Mononuclear cell (primary cell): ENCODE data around the gene CPZ. TPM values are rescaled to one million over a fixed set of nuclear protein-coding genes. Genes with fewer than 3 reads are reported as not detected.
"Not testable (repeated sequence)": the region's sequence is repeated elsewhere in the genome, so short reads cannot be mapped to it uniquely, and the experiment has no call there.

Experiments used
- H3K27me3 ChIP-seq: 2 replicates; pipeline ENCODE4 v1.6.0; 2011; ENCODE audit warnings: low read length, control low read depth; ENCODE audit not compliant: insufficient read depth
- H3K4me1 ChIP-seq: 2 replicates; pipeline ENCODE4 v1.5.1; 2011; ENCODE audit warnings: mild to moderate bottlenecking, low read length, control low read depth; ENCODE audit not compliant: insufficient read depth
- H3K4me3 ChIP-seq: 2 replicates; pipeline ENCODE4 v1.5.1; 2011; ENCODE audit warnings: mild to moderate bottlenecking, low read length, moderate library complexity
- H3K9me3 ChIP-seq: 2 replicates; pipeline ENCODE4 v1.5.1; 2011; ENCODE audit warnings: low read depth, mild to moderate bottlenecking, control low read depth, low read length
- total RNA-seq: library from RNA; depleted of rRNA; stranded (reverse); fragments of >200 nt; gene quantifications from one replicate; pipeline ENCODE4 v1.2.3, GENCODE V29; 2012

The CPZ gene
- total RNA-seq, 1 donor, result not detected

GRCh38 chr4:8570201-8570600, 22.4 kb upstream of the CPZ start:
- Histone ChIP-seq H3K27me3 (no peaks in the 10 kb centered on the region), H3K9me3 (no peaks in the 10 kb centered on the region), H3K4me3 (no peak overlapping the region), H3K4me1 (no peaks in the 10 kb centered on the region)

GRCh38 chr4:8571702-8572685, 20.6 kb upstream of the CPZ start:
- H3K4me1 ChIP-seq, result no peaks in the 10 kb centered on the region
- no peak overlapping the region for H3K4me3 ChIP-seq
- H3K27me3 ChIP-seq, result no peaks in the 10 kb centered on the region

GRCh38 chr4:8573266-8573665, 19.3 kb upstream of the CPZ start:
- Histone ChIP-seq H3K4me3 (no peak overlapping the region), H3K9me3 (no peaks in the 10 kb centered on the region), H3K4me1 (no peaks in the 10 kb centered on the region), H3K27me3 (no peaks in the 10 kb centered on the region)

More at GRCh38 chr4:8571702-8572685, 20.6 kb upstream of the CPZ start:
- no peaks in the 10 kb centered on the region for H3K9me3 ChIP-seq

- Histone ChIP-seq H3K27me3 (no peaks in the 10 kb centered on the region), H3K4me1 (no peaks in the 10 kb centered on the region), H3K4me3 (no peak overlapping the region), H3K9me3 (no peaks in the 10 kb centered on the region)
Measured at GRCh38 chr4:8574796-8575370, 17.7 kb upstream of the CPZ start.

GRCh38 chr4:8575457-8575856, 17.1 kb upstream of the CPZ start:
- H3K4me3 ChIP-seq, result no peak overlapping the region
- no peaks in the 10 kb centered on the region for H3K27me3 ChIP-seq
- H3K4me1 ChIP-seq, result no peaks in the 10 kb centered on the region
- H3K9me3 ChIP-seq, result no peaks in the 10 kb centered on the region

GRCh38 chr4:8576591-8576990, 16.0 kb upstream of the CPZ start:
- not testable (repeated sequence) for H3K4me1 ChIP-seq, H3K27me3 ChIP-seq, H3K9me3 ChIP-seq, H3K4me3 ChIP-seq

GRCh38 chr4:8577046-8577445, 15.5 kb upstream of the CPZ start:
- Histone ChIP-seq H3K27me3 (no peaks in the 10 kb centered on the region), H3K9me3 (no peaks in the 10 kb centered on the region), H3K4me1 (no peaks in the 10 kb centered on the region), H3K4me3 (no peak overlapping the region)

- Histone ChIP-seq H3K27me3 (no peaks in the 10 kb centered on the region), H3K4me1 (no peaks in the 10 kb centered on the region), H3K4me3 (no peak overlapping the region), H3K9me3 (no peaks in the 10 kb centered on the region)
Measured at GRCh38 chr4:8577972-8578371, 14.6 kb upstream of the CPZ start.

- Histone ChIP-seq H3K4me1 (no peaks in the 10 kb centered on the region), H3K9me3 (no peaks in the 10 kb centered on the region), H3K4me3 (no peak overlapping the region), H3K27me3 (no peaks in the 10 kb centered on the region)
Measured at GRCh38 chr4:8578717-8579116, 13.8 kb upstream of the CPZ start.

GRCh38 chr4:8579526-8580320, 12.8 kb upstream of the CPZ start:
- H3K27me3 ChIP-seq, result no peaks in the 10 kb centered on the region
- H3K9me3 ChIP-seq, result no peaks in the 10 kb centered on the region
- H3K4me3 ChIP-seq, result no peak overlapping the region
- no peaks in the 10 kb centered on the region for H3K4me1 ChIP-seq

- Histone ChIP-seq H3K9me3 (no peaks in the 10 kb centered on the region), H3K4me1 (no peaks in the 10 kb centered on the region), H3K4me3 (no peak within 1 kb of the TSS), H3K27me3 (no peaks in the 10 kb centered on the region)
Measured at GRCh38 chr4:8580321-8581093, 12.1 kb upstream of the CPZ start, which contains the start of gene GPR78. GPR78 (plus strand) TSS chr4:8580392; CDS start chr4:8580983, 591 bp downstream.

- no peaks in the 10 kb centered on the region for H3K4me1 ChIP-seq
- no peaks in the 10 kb centered on the region for H3K27me3 ChIP-seq
- H3K9me3 ChIP-seq, result no peaks in the 10 kb centered on the region
- no peak overlapping the region for H3K4me3 ChIP-seq
Measured at GRCh38 chr4:8581094-8581861, 11.3 kb upstream of the CPZ start.

- H3K4me3 ChIP-seq, result no peak overlapping the region
- H3K9me3 ChIP-seq, result no peaks in the 10 kb centered on the region
- no peaks in the 10 kb centered on the region for H3K27me3 ChIP-seq
- no peaks in the 10 kb centered on the region for H3K4me1 ChIP-seq
Measured at GRCh38 chr4:8582016-8582415, 10.5 kb upstream of the CPZ start.

GRCh38 chr4:8582436-8582835, 10.1 kb upstream of the CPZ start:
- no peaks in the 10 kb centered on the region for H3K4me1 ChIP-seq
- H3K9me3 ChIP-seq, result no peaks in the 10 kb centered on the region
- no peak overlapping the region for H3K4me3 ChIP-seq
- no peaks in the 10 kb centered on the region for H3K27me3 ChIP-seq
